Spleen (tissue), 11 donors: ENCODE results near the gene SLC4A7. TPM values are rescaled to one million over a fixed set of nuclear protein-coding genes. Genes with fewer than 3 reads are reported as not detected.

Experiments
- DNase-seq: peaks from one replicate; pipeline ENCODE4 v3.0.0-alpha.2; 2020
- H3K27ac ChIP-seq, 8 donors: fragments of 200-600 bp; sonication (generic) in 7 of 8; 1 replicate in 4 of 8; 2 replicates in 4 of 8; pipeline versions ENCODE4 v1.5.0 to v1.8.0; 2016 to 2021; ENCODE audit warnings: inconsistent platforms in 4 of 8, mild to moderate bottlenecking in 4 of 8, moderate library complexity in 1 of 8
- H3K27me3 ChIP-seq, 7 donors: fragments of 200-600 bp; sonication (generic) in 6 of 7; replicated peaks in 1 of 7; 1 replicate in 4 of 7; 2 replicates in 3 of 7; pipeline versions ENCODE4 v1.5.0 to v1.8.0; 2016 to 2021; ENCODE audit warnings: inconsistent platforms in 3 of 7, mild to moderate bottlenecking in 1 of 7
- H3K36me3 ChIP-seq, 6 donors: fragments of 200-600 bp; sonication (generic) in 5 of 6; 1 replicate in 4 of 6; 2 replicates in 2 of 6; pipeline versions ENCODE4 v1.5.0 to v1.8.0; 2016 to 2021; ENCODE audit warnings: inconsistent platforms in 2 of 6
- H3K4me1 ChIP-seq, 6 donors: fragments of 200-600 bp; sonication (generic) in 5 of 6; 1 replicate in 3 of 6; 2 replicates in 3 of 6; pipeline versions ENCODE4 v1.5.0 to v1.8.0; 2016 to 2021; ENCODE audit warnings: inconsistent platforms in 3 of 6
- H3K4me3 ChIP-seq, 8 donors: fragments of 200-600 bp; sonication (generic) in 7 of 8; 1 replicate in 4 of 8; 2 replicates in 4 of 8; pipeline versions ENCODE4 v1.5.0 to v1.8.0; 2016 to 2021; ENCODE audit warnings: inconsistent platforms in 4 of 8, mild to moderate bottlenecking in 4 of 8, moderate library complexity in 2 of 8
- H3K9me3 ChIP-seq, 8 donors: fragments of 200-600 bp; sonication (generic) in 7 of 8; 1 replicate in 4 of 8; 2 replicates in 4 of 8; pipeline versions ENCODE4 v1.5.0 to v1.8.0; 2016 to 2021; ENCODE audit warnings: inconsistent platforms in 4 of 8
- CTCF ChIP-seq, 11 experiments: fragments of 200-600 bp in 7 of 11; fragments of 450-650 bp in 4 of 11; sonication (generic) in 4 of 11; IDR thresholded peaks in 8 of 11; conservative IDR thresholded peaks in 3 of 11; 1 replicate in 7 of 11; 2 replicates in 4 of 11; pipeline versions ENCODE4 v1.4.0 to v1.8.0; 2016 to 2021; ENCODE audit warnings: antibody characterized with exemption in 11 of 11, inconsistent platforms in 4 of 11, mild to moderate bottlenecking in 1 of 11
- POLR2A ChIP-seq, 3 donors: fragments of 450-650 bp; IDR thresholded peaks; one replicate each; pipeline ENCODE4 v1.5.1; 2017; ENCODE audit warnings: antibody characterized with exemption in 3 of 3, mild to moderate bottlenecking in 1 of 3
- POLR2AphosphoS5 ChIP-seq, 3 donors: sonication (generic); formaldehyde crosslinking; IDR thresholded peaks; one replicate each; pipeline ENCODE4 v1.5.1; 2017; ENCODE audit warnings: antibody characterized with exemption in 3 of 3
- WGBS, 5 donors: extraction: QIAGEN DNeasy Blood & Tissue Kit in 3 of 5; methylation state at CpG; one replicate each; pipeline versions ENCODE4 v1.1.5 to v1.1.7; 2013 to 2018; 5-methylcytosine and 5-hydroxymethylcytosine counted together
- intact Hi-C: fragments of 100-400 bp; cut with DNase I; formaldehyde crosslinking; loops from one replicate; pipeline ENCODE4 v1.15.0; 2023; ENCODE audit warnings: low total_unique reads
- polyA plus RNA-seq, 3 donors: library from polyadenylated mRNA; stranded (reverse); fragments of 200-250 nt; gene quantifications; one replicate each; pipeline ENCODE4 v1.2.1, GENCODE V29; 2013
- total RNA-seq, 7 donors: library from RNA; depleted of rRNA in 3 of 7; stranded (reverse); fragments of >200 nt in 3 of 7; fragmentation: NEBNext Ultra II Directional in 4 of 7; extraction: Animal tissue kit (Norgen Biotek cat#: 25700) in 4 of 7; gene quantifications; one replicate each; pipeline versions ENCODE4 v1.1.0 to v1.2.1, GENCODE V29; 2016 to 2021
- donor health status: healthy with polysubstance abuse.
- donor health status: DM: no; HTN: no; CAD: no; lungs with moderate emphysema.
- donor health status: DM: no; HTN: no; CAD: no.
- donor health status: Bipolar disorder and iron deficiency.
- donor health status: healthy.
- donor health status: DM: no; HTN: no; CAD: no.
- donor health status: DM: yes; HTN: yes; CAD: no.

Gene SLC4A7
- total and polyA plus RNA-seq, 10 donors = 5.7 to 62.3 (median 38.9) TPM

DNA sequence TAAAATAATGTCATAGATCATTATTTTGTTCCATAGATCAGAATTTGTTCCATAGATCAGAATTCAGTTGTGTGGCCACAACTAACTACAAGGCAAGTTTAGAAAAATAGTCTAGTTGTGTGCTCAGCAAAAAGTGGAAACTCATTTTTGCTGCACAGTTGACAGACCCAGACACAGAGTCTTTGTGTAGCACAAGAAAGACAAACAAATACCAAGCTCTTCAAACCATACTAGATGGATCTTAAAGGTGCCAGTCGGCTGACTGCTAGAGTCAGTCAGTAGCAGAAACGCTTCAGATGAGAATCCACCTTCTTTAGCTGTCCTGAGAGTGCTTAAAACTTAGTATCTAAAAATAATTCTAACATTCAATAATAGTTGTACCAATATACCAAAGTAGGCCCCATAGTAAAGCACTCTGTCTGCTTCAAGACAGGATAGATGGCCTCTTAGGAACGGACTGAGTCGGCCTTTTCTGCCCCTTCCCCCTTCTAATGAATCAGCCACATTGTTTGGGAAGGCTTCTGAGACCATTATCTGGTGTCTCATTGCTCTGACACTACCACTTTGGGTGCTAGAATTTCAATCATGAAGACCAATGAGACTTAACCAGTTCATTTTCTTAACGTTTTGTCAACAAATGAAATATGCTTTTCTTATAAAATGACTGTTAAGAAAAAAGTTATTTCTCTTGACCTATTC, 27.7 kb upstream of the SLC4A7 start:
- Histone ChIP-seq H3K36me3 (no peaks in the 10 kb centered on the region), H3K4me3 (no peak overlapping the region), H3K27me3 (no peaks in the 10 kb centered on the region), H3K9me3 (no peaks in the 10 kb centered on the region), H3K27ac (no peak overlapping the region), H3K4me1 (peaks cover 0 to 10% (median 0%) of the 10 kb centered on the region in 6 donors)
- no peak for DNase-seq
- intact Hi-C loops = no loop called here
- WGBS, 5 donors = 66 to 76% (median 70%) methylated on average over 5 of the region's 5 CpGs
- TF ChIP-seq CTCF (IDR thresholded peaks at IDR 0.05 in 8 of 11, conservative IDR thresholded peaks at IDR 0.05 in 3 of 11) (no peak), POLR2AphosphoS5 (IDR thresholded peaks at IDR 0.05) (no peak), POLR2A (IDR thresholded peaks at IDR 0.05) (no peak)

DNA sequence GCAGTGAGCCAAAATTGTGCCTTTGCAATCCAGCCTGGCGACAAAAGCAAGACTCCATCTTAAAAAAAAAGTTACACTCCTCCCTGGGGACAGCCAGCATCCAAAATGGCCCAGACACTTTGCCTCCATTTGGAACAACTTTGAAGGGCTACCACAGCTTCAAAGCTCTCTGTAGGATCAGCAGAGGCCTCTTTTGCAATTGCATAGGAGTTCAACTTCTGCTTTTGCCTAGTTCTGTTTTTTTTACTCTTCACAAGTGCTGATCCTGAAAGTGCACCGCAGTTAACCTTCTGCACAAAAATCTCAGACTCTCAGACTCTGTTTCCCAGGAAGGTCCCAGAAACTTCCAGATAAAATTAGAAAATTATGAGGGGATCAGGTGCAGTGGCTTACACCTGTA, 25.2 kb upstream of the SLC4A7 start:
- WGBS, 5 donors = 66 to 76% (median 72%) methylated on average over 2 of the region's 2 CpGs

GRCh38 chr3:27508424-27508823, 24.2 kb upstream of the SLC4A7 start:
- WGBS, 5 donors = 73 to 82% (median 82%) methylated on average over 2 of the region's 2 CpGs
- no peaks in the 10 kb centered on the region for H3K9me3 ChIP-seq
- H3K36me3 ChIP-seq = no peaks in the 10 kb centered on the region
- H3K4me3 ChIP-seq = no peak overlapping the region
- H3K27ac ChIP-seq = no peak overlapping the region
- intact Hi-C loops = no loop called here
- no peaks in the 10 kb centered on the region for H3K27me3 ChIP-seq
- H3K4me1 ChIP-seq = peaks cover 0 to 10% (median 0%) of the 10 kb centered on the region in 6 donors
- TF ChIP-seq POLR2AphosphoS5 (IDR thresholded peaks at IDR 0.05) = no peak
- TF ChIP-seq CTCF (IDR thresholded peaks at IDR 0.05 in 8 of 11, conservative IDR thresholded peaks at IDR 0.05 in 3 of 11) = no peak
- no peak for TF ChIP-seq POLR2A (IDR thresholded peaks at IDR 0.05)
- DNase-seq = no peak

More for the DNA sequence above, 25.2 kb upstream of the SLC4A7 start:
- intact Hi-C loops = no loop called here
- no peak for DNase-seq
- H3K4me3 ChIP-seq = no peak overlapping the region
- no peaks in the 10 kb centered on the region for H3K9me3 ChIP-seq
- H3K4me1 ChIP-seq = peaks cover 0 to 10% (median 0%) of the 10 kb centered on the region in 6 donors
- no peak overlapping the region for H3K27ac ChIP-seq
- no peaks in the 10 kb centered on the region for H3K27me3 ChIP-seq
- TF ChIP-seq POLR2AphosphoS5 (IDR thresholded peaks at IDR 0.05) (no peak), CTCF (IDR thresholded peaks at IDR 0.05 in 8 of 11, conservative IDR thresholded peaks at IDR 0.05 in 3 of 11) (no peak), POLR2A (IDR thresholded peaks at IDR 0.05) (no peak)
- no peaks in the 10 kb centered on the region for H3K36me3 ChIP-seq

- Histone ChIP-seq H3K27me3 (no peaks in the 10 kb centered on the region), H3K36me3 (no peaks in the 10 kb centered on the region), H3K9me3 (no peaks in the 10 kb centered on the region), H3K4me3 (no peak overlapping the region), H3K4me1 (peaks cover 0 to 10% (median 0%) of the 10 kb centered on the region in 6 donors), H3K27ac (no peak overlapping the region)
- TF ChIP-seq POLR2AphosphoS5 (IDR thresholded peaks at IDR 0.05) = no peak
- TF ChIP-seq POLR2A (IDR thresholded peaks at IDR 0.05) = no peak
- no peak for TF ChIP-seq CTCF (IDR thresholded peaks at IDR 0.05 in 8 of 11, conservative IDR thresholded peaks at IDR 0.05 in 3 of 11)
- WGBS, 5 donors = 43 to 89% (median 76%) methylated on average over 2 of the region's 2 CpGs
- intact Hi-C loops = no loop called here
- DNase-seq = no peak
Observed at GRCh38 chr3:27507515-27508266, 23.5 kb upstream of the SLC4A7 start.
